Left ventricle myocardium inferior (tissue), 1 donor: ENCODE data around the gene NR1I2. TPM values are rescaled to one million over a fixed set of nuclear protein-coding genes. Genes with fewer than 3 reads are reported as not detected.

Experiments used
- DNase-seq: peaks from one replicate; pipeline ENCODE4 v3.0.0-alpha.2; 2020
- H3K27ac ChIP-seq: fragments of 200-600 bp; replicated peaks from 2 replicates; pipeline ENCODE4 v1.8.0; 2021
- H3K27me3 ChIP-seq: fragments of 200-600 bp; 2 replicates; pipeline ENCODE4 v1.8.0; 2021; ENCODE audit warnings: low read depth
- H3K36me3 ChIP-seq: fragments of 200-600 bp; 2 replicates; pipeline ENCODE4 v1.8.0; 2021
- H3K4me1 ChIP-seq: fragments of 200-600 bp; 2 replicates; pipeline ENCODE4 v1.8.0; 2021
- H3K4me3 ChIP-seq: fragments of 200-600 bp; 2 replicates; pipeline ENCODE4 v1.8.0; 2021; ENCODE audit warnings: mild to moderate bottlenecking, moderate library complexity
- H3K9me3 ChIP-seq: fragments of 200-600 bp; replicated peaks from 2 replicates; pipeline ENCODE4 v1.8.0; 2021
- intact Hi-C: fragments of 100-400 bp; cut with micrococcal nuclease; formaldehyde crosslinking; loops from one replicate; pipeline ENCODE4 v1.11.0; 2022
- total RNA-seq: library from RNA; stranded (reverse); fragmentation: NEBNext Ultra II Directional; extraction: Animal tissue kit (Norgen Biotek cat#: 25700); gene quantifications from one replicate; pipeline ENCODE4 v1.2.1, GENCODE V29; 2021
- TF ChIP-seq, protein P1 (sequence below): fragments of 200-600 bp; IDR thresholded peaks from 2 replicates; pipeline ENCODE4 v1.8.0; 2021; ENCODE audit warnings: antibody characterized with exemption, mild to moderate bottlenecking, borderline replicate concordance
- donor health status: DM: no; HTN: yes; CAD: no; lungs with severe emphysema.

NR1I2 gene
- total RNA-seq, 1 donor from 2014 or later, result not detected

DNA sequence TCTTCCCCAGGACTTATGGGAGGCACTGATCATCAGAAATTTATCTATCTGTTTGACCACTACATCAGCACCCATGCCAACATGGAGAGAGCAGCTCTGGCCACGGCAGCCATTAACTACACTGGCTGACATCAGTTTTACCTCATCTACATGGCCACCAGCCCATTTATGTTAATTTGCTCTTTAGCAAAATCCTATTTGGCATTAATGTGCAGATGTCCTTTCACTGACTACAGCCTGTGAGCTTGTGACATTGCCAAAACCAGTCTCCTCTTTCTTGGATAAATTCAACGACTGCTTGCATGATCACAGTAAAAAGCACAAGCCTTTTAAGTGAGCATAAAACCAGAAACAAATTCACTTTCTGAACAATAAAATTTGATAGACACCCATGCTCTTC is 47.5 kb downstream of the NR1I2 start:
- TF ChIP-seq, protein P1, sequence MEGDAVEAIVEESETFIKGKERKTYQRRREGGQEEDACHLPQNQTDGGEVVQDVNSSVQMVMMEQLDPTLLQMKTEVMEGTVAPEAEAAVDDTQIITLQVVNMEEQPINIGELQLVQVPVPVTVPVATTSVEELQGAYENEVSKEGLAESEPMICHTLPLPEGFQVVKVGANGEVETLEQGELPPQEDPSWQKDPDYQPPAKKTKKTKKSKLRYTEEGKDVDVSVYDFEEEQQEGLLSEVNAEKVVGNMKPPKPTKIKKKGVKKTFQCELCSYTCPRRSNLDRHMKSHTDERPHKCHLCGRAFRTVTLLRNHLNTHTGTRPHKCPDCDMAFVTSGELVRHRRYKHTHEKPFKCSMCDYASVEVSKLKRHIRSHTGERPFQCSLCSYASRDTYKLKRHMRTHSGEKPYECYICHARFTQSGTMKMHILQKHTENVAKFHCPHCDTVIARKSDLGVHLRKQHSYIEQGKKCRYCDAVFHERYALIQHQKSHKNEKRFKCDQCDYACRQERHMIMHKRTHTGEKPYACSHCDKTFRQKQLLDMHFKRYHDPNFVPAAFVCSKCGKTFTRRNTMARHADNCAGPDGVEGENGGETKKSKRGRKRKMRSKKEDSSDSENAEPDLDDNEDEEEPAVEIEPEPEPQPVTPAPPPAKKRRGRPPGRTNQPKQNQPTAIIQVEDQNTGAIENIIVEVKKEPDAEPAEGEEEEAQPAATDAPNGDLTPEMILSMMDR, result no peak
- H3K36me3 ChIP-seq, result peaks cover 20% of the 10 kb centered on the region
- no peaks in the 10 kb centered on the region for H3K9me3 ChIP-seq

DNA sequence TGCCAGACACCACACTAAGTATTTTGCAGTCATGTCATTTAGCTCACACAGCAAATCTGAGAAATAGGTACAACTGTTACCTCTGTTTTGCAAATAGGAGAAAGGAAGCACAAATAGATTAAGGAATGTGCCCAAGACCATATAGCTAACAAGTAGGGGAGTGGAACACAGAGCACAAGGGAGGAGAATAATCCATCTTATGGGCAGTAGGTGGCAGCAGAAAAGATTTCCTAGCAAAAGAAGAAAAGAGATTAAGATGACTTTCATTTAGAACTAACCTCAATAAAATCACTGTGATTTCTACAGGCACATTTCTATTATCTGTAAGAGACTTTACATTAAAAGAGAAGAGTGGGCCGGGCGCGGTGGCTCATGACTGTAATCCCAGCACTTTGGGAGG is 49.1 kb downstream of the NR1I2 start:
- no peaks in the 10 kb centered on the region for H3K27me3 ChIP-seq
- H3K27ac ChIP-seq, result no peak overlapping the region
- H3K4me1 ChIP-seq, result peaks cover 48% of the 10 kb centered on the region
- TF ChIP-seq, protein P1, result no peak
- no peak overlapping the region for H3K4me3 ChIP-seq
- peaks cover 8% of the 10 kb centered on the region for H3K36me3 ChIP-seq
- DNase-seq, result no peak
- H3K9me3 ChIP-seq, result no peaks in the 10 kb centered on the region
- intact Hi-C loops, result no loop called here

More for the DNA sequence above, 47.5 kb downstream of the NR1I2 start:
- Histone ChIP-seq H3K4me3 (no peak overlapping the region), H3K4me1 (peaks cover 47% of the 10 kb centered on the region), H3K27ac (no peak overlapping the region), H3K27me3 (no peaks in the 10 kb centered on the region)
- intact Hi-C loops, result no loop called here
- no peak for DNase-seq

DNA sequence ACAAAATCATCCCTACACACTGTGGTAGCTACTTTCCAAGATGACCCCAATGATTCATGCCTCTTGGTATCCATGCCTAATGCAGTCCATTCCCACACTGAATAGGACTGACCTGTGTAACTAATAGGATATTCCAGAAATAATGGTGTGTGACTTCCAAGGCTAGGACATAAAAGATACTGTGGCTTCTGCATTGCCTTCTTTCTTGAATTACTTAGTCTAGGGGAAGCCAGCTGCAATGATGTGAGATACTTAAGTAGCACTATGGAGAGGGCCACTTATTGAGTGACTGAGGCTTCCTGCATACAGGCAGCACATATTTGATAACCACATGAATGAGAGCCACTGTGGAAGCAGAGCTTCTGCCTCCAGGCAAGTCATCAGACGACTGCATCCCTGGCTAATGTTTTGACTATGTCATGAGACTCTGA is 50.1 kb downstream of the NR1I2 start:
- H3K36me3 ChIP-seq, result no peaks in the 10 kb centered on the region
- H3K4me1 ChIP-seq, result peaks cover 40% of the 10 kb centered on the region
- intact Hi-C loops, result no loop called here
- no peak overlapping the region for H3K4me3 ChIP-seq
- TF ChIP-seq, protein P1, result no peak
- H3K27ac ChIP-seq, result no peak overlapping the region
- no peaks in the 10 kb centered on the region for H3K9me3 ChIP-seq
- no peaks in the 10 kb centered on the region for H3K27me3 ChIP-seq
- no peak for DNase-seq

DNA sequence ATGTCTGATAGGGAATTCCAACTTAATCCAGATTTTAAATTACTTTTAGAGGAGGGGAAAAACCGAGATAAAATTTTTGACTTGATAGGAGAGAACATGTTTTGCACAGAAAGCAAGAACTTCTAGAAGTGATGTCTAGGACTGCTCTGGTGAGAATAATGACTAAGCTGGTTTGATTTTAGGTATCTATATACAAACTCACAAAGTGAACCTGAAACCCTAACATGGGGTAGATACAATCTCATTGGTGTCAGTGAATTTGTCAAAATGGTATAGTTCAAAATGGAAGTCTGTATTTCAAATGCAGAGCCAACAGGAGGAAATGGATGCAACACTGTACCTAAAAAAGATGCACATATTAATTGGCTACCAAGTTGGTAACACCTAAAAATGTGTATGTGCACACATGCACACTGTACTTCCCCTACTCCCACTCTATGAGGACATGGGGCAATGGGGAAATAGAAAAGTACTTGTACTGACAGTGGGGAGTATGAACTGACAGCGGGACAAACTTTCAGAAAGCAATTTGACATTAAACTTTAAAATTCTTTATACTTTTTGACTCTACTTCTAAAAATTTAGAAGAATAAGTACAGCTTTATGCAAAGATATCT is 53.0 kb downstream of the NR1I2 start:
- TF ChIP-seq, protein P1, result no peak
- no peaks in the 10 kb centered on the region for H3K9me3 ChIP-seq
- peaks cover 3% of the 10 kb centered on the region for H3K36me3 ChIP-seq
- no peak overlapping the region for H3K27ac ChIP-seq
- intact Hi-C loops, result no loop called here
- no peak for DNase-seq
- no peak overlapping the region for H3K4me3 ChIP-seq
- H3K4me1 ChIP-seq, result peaks cover 30% of the 10 kb centered on the region
- H3K27me3 ChIP-seq, result no peaks in the 10 kb centered on the region

DNA sequence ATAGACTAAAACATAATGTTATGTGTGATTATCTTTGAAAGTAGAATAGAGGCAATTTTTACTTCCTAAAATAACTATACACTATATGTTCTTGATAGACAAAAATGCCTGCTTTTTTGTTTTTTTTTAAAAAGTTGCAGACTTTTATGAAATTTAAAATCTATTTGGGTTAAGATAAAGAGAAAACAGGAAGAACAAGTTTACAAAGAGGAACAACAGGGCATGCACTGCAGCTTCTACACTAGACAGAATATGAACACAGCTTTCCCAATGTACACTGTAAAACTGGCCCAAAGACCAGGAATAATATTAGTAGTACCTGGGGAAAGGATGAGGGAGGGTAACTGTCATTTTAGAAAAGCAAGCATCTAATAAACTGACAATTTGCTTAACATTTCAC is 53.7 kb downstream of the NR1I2 start:
- H3K27me3 ChIP-seq, result no peaks in the 10 kb centered on the region
- peaks cover 30% of the 10 kb centered on the region for H3K4me1 ChIP-seq
- H3K4me3 ChIP-seq, result no peak overlapping the region
- H3K36me3 ChIP-seq, result peaks cover 3% of the 10 kb centered on the region
- H3K9me3 ChIP-seq, result no peaks in the 10 kb centered on the region
- DNase-seq, result no peak
- no peak overlapping the region for H3K27ac ChIP-seq
- intact Hi-C loops, result no loop called here
- TF ChIP-seq, protein P1, result no peak
